GM21786 (cell line): Measurements from ENCODE around the gene MTFR1L.
A peak's percentile ranks its signal among the peaks of the same experiment; 100 is the strongest.

ENCODE experiments used
- ATAC-seq: cut with Tn5 transposase; IDR thresholded peaks from one replicate; pipeline ENCODE4 v1.9.1; 2021; ENCODE audit not compliant: unreplicated experiment

Gene MTFR1L

GRCh38 chr1:25861316-25862286 lies 41.8 kb downstream of the MTFR1L start:
- ATAC-seq, result no peak

GRCh38 chr1:25862785-25863485 lies 43.2 kb downstream of the MTFR1L start:
- ATAC-seq, result no peak

- no peak for ATAC-seq
These were observed 43.9 kb downstream of the MTFR1L start for GRCh38 chr1:25863486-25864262.

- ATAC-seq, result no peak
These were observed 44.7 kb downstream of the MTFR1L start for GRCh38 chr1:25864434-25864833.

- no peak for ATAC-seq
These were observed 46.5 kb downstream of the MTFR1L start for GRCh38 chr1:25866288-25866687.

- ATAC-seq, result no peak
These were observed 47.6 kb downstream of the MTFR1L start for GRCh38 chr1:25867210-25867991.

GRCh38 chr1:25869909-25870606 lies 50.3 kb downstream of the MTFR1L start:
- no peak for ATAC-seq

GRCh38 chr1:25870614-25871013 lies 50.9 kb downstream of the MTFR1L start:
- ATAC-seq, result no peak

GRCh38 chr1:25871086-25871703 lies 51.4 kb downstream of the MTFR1L start:
- no peak for ATAC-seq

- ATAC-seq, result no peak
These were observed 52.1 kb downstream of the MTFR1L start for GRCh38 chr1:25871704-25872494.

GRCh38 chr1:25872713-25873112 lies 53.0 kb downstream of the MTFR1L start:
- ATAC-seq, result no peak

GRCh38 chr1:25873120-25873519 lies 53.4 kb downstream of the MTFR1L start:
- ATAC-seq, result no peak

- ATAC-seq, result no peak
These were observed 54.5 kb downstream of the MTFR1L start for GRCh38 chr1:25874209-25874608.

GRCh38 chr1:25874635-25875153 lies 54.9 kb downstream of the MTFR1L start:
- no peak for ATAC-seq

- peak; percentile 48 for ATAC-seq
These were observed 55.6 kb downstream of the MTFR1L start, which contains the start of gene PAQR7 for GRCh38 chr1:25875154-25875855. TSS of gene PAQR7 (minus strand) at chr1:25875708. CDS start at chr1:25863839, 11,869 bp downstream.

- peak; percentile 11 for ATAC-seq
These were observed 56.3 kb downstream of the MTFR1L start for GRCh38 chr1:25875856-25876692.

GRCh38 chr1:25876693-25877077 lies 56.9 kb downstream of the MTFR1L start:
- no peak for ATAC-seq
